Measurements from ENCODE around the gene METAP1D.

Gene METAP1D

DNA sequence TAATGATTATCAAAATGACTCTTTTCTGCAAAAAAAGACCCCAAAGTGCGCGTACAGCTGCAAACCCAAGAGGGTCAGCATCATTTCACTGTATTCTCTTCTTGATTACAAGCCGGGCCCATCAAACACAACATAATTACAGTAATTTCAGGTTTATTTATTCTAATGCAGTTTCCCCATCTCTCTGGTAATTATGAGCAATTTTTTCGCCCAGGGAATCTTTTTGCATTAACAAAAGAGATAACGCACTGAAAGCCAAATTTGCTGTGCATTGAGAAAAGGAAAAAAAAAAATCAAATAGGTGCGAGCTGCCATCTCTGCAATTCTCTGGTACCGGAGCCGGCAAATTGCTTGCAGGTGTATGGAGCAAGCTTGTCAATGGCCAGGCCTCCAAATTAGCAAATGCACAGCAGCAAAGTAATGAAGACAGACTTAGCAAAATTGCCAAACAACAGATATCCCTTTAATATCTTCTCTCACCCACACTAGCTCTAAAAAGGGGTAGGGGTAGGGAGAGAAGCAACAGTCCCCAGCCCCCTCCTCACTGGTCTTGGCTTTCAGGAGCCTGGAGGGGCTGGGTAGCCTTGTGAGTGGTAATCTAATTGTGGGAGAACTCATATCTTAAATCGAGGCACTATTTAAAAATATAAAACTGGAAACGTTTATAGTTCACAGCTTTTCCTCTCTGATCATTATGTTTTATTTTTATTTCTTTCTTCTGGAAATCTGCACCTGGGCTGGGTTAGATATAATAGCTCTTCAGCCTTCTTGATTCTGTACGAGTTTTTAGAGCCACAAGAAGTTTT lies 92.2 kb downstream of the METAP1D start:
- TF ChIP-seq GATA1 (IDR thresholded peaks at IDR 0.05; ENCODE audit: low read depth, low read length) (no peak), POLR2A (IDR thresholded peaks at IDR 0.05; ENCODE audit: low read length) (no peak)
- DNase-seq: peak in 1 of 2 experiments; percentile 37

DNA sequence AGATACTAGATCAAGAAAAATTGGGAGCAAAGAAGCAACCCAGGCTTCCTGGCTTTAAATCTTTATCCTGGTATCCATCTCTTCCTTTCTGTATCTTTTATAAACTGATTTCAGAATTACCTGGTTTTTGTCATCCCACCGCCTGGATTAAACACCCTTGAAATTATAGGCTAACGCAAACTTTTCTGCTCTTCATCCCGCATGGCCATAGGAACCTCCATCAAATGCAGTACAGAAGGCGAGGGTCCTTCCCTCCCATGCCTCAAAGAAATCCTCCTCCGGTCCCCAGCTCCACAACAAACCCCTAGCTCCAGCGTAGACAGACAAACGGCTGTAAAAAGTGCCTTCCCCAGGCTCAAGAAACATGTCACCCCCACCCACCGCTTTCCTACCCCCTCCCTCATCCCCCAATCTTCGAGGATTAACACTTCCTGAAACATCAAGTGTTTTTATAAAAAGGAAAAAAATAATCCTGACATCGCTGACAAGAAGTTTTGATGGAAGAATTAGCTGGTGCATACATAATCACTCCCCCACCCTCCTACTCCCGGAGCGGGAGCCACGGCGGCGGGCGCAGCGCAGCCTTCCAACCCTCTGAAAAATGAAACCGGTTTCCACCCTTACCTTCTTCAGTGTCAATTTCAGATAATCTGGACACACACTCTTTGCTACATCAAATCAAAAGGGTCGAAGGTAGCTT lies 93.1 kb downstream of the METAP1D start:
- TF ChIP-seq POLR2A (IDR thresholded peaks at IDR 0.05; ENCODE audit: low read length): no peak
- no peak for TF ChIP-seq GATA1 (IDR thresholded peaks at IDR 0.05; ENCODE audit: low read depth, low read length)
- DNase-seq: no peak

DNA sequence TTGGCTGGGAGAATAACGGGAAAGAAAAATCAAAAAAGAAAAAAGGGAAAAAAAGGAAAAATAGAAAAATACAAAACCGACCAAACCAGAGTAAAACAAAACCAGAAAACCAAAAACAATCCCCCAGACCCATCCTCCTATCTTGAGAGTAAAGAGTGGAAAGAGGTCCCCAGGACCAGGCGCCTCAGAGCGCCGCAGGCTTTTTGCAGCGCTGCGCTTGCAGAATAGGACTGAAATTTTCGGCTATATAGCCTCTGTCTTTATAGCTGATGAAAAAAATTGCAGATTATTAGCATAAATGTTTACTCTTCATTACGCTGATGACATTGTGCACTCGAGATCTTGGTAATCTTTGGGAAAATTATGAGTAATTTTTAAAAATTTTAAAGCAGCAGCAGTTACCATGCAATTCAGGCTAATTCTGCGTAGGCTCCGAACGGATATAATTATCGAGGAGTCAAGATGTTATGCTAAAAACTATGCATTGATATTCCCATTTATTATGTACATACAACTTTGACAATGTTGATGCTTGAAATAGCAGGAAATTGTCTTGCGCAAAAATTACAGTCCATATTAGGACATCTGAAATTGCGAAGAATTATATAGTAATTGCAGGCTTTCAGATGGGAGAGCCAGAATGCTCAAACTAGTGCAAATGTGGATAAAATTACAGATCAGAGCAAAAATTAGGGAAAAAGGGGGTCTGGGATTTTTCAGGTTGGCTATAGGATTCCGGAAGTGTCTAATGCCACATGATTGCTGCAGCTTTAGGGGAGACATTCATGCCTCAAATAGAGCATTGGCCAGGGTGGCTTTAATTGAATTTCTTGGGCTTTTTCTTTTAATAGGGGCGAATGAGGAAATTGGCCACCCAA lies 93.9 kb downstream of the METAP1D start:
- TF ChIP-seq POLR2A (IDR thresholded peaks at IDR 0.05; ENCODE audit: low read length): no peak
- TF ChIP-seq GATA1 (IDR thresholded peaks at IDR 0.05; ENCODE audit: low read depth, low read length): no peak
- DNase-seq: peak in 1 of 2 experiments; percentile 38

DNA sequence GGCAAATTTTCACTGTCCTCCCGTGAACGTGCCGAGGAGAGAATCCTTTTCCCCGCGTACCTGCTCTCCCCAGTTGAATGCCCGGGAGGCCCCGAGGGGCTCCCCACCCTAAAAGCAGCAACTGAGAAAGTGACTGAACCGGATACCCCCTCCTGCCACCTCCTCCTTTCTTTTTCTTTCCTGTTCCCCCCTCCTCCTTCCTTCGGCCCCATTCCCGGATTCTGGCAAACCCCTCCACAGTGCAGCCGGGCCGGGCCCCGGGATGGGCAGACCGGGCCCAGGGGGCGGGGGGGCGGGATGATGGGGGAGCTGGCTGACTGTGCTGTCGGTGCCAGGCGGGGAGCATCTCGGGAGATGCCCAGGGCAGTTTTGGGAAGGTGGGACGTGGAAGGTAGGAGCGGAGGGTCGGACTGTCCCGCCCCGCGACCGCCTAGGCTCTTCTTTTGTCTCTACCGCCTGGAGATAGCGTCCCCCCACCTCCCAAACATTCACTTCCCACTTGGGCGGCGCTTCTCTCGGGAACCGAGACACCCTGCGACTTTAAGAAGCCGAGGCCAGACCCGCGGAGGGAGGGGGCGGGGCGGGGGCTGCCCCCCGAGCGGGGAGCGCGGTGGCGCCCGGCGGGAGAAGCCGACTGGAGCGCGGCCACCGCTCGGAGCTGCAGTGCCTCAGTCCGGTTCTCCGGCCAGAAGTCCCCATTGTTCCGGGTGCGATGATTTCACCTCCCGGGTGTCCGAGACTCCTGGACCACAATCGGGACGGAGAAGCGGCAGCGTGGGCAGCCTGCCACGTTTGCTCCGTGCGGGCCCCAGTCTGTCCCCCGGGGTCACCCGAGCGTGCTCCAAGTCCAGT lies 94.8 kb downstream of the METAP1D start:
- TF ChIP-seq POLR2A (IDR thresholded peaks at IDR 0.05; ENCODE audit: low read length): no peak
- DNase-seq: peak in 1 of 2 experiments; percentile 31

DNA sequence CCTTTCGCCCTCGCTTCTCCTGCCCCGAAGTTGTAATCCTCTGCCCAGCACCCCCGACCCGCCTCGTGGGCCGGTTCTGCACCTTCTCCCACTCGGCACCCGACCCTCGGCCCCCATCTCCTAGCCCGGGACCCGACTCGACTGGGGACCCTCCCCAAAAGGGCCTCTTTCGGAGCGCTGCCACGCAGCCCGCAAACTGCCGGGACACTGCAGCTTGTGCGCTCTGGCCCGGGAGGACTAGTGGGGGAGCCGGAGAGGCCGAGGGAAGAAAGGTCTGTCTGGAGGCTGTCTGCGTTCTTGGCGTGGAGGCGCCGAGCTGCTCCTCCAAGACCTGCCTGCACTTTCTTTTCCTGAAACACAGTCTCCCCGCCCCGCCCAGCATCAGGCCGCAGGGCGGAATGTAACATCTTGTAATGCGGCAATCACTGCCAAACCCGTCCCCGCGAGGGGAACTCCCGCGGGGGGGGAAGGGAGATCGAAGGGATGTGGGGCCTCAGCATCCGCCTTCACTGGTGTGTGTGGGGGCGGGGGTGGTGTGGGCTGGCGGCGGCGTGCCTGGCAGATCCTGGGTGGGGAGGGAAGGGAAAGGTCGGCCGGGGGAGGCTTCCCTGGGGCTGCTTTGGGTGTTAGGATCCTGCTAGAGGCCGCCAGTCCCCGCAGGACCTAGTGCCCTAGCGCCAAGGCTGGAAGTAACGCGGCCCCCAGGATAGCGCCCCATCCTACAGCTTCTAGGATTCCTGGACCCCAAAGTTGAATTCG lies 95.6 kb downstream of the METAP1D start:
- DNase-seq: peak; percentile 25 to 58

DNA sequence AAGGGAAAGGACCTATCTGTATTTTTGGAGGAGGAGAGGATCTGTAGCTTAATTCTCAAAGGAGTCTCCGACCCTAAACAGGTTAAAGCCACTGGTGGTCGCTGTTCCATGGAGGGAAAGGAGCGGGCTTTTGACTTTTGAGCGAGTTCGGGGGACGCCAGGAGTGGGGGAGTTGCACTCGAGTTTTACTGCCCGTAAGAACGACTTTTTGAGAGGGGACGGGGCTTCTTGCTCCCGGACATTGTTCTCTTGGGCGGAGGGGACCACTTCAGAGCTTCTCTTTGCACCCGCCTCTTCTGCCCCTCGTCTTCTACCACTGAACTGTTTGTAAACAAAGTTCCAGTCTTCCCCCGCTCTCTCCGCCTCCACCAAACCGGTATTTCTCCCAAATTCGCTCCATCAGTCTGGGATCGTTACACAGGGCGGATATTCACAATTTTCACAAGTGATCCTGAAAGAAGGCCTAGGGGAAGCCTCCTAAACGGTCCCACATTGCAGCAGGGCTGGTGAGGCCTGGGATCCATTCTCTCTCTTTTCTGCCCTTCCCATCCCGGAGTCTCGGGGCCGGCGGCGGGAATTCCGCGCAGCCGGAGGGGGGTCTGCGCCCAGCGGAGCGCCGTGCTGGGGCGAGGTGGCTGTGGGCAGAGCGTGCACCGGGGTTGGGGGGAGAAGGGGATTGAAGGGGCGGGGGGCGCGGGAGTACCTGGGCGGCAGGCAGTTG lies 96.3 kb downstream of the METAP1D start:
- no peak for TF ChIP-seq GATA1 (IDR thresholded peaks at IDR 0.05; ENCODE audit: low read depth, low read length)
- no peak for TF ChIP-seq POLR2A (IDR thresholded peaks at IDR 0.05; ENCODE audit: low read length)
- DNase-seq: peak in 1 of 2 experiments; percentile 35

More for the DNA sequence above, 95.6 kb downstream of the METAP1D start:
- TF ChIP-seq POLR2A (IDR thresholded peaks at IDR 0.05; ENCODE audit: low read length): no peak
- TF ChIP-seq GATA1 (IDR thresholded peaks at IDR 0.05; ENCODE audit: low read depth, low read length): no peak

DNA sequence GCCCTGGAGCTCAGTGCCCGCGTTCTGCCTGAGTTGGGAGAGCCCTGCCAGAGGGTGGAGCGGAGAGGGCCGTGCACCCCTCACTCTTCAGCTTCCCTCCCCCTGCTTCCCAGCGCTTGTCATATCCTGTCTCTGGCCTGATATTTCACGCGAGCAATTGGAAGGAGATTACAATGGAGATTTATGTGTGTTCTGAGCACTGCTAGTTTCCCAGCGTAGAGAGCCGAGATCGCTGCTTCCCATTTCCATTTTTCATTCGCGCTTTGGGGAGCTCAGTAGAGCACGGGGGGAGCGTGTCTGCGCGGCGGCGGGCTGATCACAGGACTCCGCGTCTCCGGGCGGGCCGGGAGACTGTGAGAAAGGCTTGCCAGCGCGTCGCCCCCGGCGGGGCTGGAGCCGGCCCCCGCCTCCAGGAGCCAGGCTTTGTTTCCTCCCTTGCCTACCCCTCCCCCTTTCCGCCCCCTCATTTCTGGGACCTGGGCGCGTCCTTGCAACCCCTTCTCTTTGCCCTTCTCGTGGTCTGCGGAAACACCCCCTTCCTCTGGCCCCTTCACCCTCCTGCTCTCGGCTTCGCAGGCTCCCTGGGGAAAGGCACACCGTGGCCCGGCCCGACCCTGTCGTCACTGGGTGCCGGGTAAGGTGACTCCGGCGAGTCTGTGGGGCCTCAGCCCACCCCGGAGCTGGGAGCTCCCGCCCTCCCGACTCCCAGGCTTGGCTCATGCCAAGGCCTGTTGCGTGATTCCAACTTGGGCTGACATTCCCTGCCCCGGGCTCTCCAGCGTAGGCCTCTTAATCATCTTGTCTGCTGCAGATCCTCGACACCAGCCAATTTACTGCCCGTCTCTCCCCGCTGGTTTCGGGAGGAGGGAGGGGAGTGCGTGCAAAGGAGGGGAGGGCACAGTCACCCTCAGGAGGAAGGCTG lies 97.1 kb downstream of the METAP1D start:
- TF ChIP-seq POLR2A (IDR thresholded peaks at IDR 0.05; ENCODE audit: low read length) (no peak), GATA1 (IDR thresholded peaks at IDR 0.05; ENCODE audit: low read depth, low read length) (no peak)
- DNase-seq: peak in 1 of 2 experiments; percentile 26

DNA sequence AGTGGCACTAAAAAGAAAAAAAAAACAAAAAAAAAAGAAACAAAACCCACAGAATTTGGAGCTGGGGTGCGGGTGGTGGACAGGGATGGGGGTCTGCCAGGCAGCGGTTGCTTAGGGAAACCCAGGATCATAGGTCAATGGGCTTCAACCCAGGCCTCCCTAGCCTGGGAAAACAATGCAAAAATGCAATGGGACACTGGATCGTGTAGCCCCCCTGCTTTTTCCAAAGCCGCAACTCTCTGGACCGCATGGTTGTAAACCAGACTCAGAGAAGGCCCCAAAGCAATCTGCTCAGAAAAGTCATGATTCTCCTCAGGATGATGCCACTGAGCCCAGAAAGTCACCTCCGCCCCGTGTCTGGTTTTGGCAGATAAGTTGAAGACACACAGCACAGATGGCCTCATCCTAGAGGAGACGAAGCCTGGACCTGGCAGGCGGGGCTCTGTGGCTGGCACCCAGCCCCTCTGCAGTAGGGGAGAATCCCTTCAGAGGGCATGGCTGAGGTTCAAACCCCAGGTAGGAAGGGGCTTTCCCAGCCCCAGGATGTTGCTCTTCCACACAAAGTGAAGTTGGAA lies 97.9 kb downstream of the METAP1D start:
- TF ChIP-seq POLR2A (IDR thresholded peaks at IDR 0.05; ENCODE audit: low read length): no peak
- TF ChIP-seq GATA1 (IDR thresholded peaks at IDR 0.05; ENCODE audit: low read depth, low read length): no peak
- DNase-seq: peak; percentile 83 to 86

DNA sequence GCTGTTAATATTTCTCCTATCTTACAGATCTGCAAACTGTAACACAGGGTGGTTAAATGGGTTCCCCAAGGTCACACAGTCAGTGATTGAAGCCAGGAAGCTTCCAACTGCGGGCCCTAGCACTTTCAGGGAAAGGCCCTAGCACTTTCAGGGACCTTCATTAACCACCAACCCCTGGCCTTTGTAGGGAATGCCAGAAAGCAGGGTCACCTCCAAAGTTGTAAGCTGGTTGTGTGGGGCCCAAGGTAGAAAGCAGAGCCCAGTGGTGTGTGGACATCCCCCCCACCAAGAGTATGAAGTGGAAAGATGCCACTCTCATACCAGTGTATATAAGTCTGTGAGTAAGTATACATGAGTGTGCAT lies 98.5 kb downstream of the METAP1D start:
- TF ChIP-seq GATA1 (IDR thresholded peaks at IDR 0.05; ENCODE audit: low read depth, low read length) (no peak), POLR2A (IDR thresholded peaks at IDR 0.05; ENCODE audit: low read length) (no peak)
- DNase-seq: peak in 1 of 2 experiments; percentile 41

DNA sequence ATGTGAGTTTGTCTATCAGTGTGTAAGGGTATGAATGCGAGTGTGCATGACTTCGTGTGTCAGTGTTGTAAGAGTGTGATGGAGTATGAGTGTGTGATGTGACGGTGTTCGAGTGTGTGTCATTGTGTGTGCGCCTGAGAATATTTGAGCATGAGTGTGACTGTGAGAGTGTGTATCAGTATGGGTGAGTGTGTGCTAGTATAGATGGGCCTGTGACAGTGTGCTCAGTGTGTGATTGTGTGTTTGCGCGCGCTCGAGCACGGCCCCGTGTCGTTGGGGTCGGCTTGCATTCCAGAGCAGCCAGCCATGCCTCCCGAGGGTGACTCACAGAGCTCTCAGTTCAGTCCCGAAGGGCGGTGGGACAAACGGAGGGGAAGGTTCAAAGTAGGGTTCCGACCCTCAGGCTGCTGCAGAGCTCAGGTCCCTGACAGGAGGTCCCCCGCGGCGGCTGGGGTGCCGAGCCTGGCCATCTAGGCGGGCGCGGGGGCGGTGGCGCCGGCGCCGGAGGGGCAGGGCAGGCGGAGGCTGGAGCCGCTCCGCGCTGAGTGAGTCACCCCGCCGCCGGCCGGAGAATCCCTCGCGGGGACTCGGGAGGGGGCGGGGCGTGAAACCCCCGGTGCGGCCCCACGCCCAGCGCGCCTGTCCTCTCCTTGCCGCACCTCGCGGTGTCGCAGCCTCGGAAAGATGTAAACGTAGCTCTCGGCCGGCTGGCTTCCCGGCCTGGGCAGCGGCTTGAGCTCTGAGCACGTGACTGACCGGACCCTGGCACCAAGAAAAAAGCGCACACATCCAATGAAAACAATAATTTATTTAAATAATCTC lies 99.1 kb downstream of the METAP1D start:
- TF ChIP-seq GATA1 (IDR thresholded peaks at IDR 0.05; ENCODE audit: low read depth, low read length) (no peak), POLR2A (IDR thresholded peaks at IDR 0.05; ENCODE audit: low read length) (no peak)
- DNase-seq: peak; percentile 42 to 80
